UCSD-AML1 (cell line): ENCODE measurements around the gene AFF2.

Experiments
- DNase-seq: peaks from one replicate; lab custom pipeline; 2025; ENCODE audit not compliant: unreplicated experiment; lab: John Stamatoyannopoulos, UW

AFF2 gene

DNA sequence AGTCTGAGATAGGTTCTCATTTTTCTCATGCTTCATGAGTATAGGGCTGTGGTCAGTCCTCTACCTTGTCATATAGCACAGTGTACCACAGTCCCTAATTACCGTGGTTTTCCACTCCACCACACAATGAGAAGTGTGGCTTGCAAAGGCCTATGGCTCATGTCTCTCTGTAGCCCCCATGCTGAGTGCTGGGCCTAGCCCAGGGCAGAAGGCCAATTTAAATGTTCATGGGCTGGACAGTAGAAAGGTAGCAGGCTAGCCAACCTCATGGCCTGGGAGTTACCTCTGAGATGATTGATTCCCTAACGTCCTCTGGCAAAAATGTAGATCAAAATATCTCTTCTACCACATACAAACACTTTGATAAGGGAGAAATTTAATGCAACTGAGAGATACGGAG, 222.5 kb downstream of the AFF2 start:
- no peak for DNase-seq

DNA sequence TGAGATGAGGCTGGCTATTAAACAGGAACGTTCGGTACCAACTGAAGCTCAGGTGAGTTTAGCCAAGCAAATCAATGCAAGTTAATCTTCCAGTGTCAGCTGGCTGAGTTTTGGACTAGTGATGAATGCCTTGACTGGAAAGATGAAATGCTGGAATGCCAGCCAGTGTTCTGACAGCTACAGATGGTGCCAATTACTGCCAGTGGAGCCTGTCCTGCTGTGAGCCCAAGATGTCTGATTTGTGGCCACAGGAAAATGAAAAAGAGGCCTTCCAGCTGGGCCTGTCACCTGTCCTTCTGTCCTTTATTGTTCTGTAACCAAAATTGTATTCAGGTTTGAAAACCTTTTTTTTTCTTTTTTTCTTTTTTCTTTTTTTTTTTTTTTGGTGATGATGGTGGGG, 223.1 kb downstream of the AFF2 start:
- no peak for DNase-seq

DNA sequence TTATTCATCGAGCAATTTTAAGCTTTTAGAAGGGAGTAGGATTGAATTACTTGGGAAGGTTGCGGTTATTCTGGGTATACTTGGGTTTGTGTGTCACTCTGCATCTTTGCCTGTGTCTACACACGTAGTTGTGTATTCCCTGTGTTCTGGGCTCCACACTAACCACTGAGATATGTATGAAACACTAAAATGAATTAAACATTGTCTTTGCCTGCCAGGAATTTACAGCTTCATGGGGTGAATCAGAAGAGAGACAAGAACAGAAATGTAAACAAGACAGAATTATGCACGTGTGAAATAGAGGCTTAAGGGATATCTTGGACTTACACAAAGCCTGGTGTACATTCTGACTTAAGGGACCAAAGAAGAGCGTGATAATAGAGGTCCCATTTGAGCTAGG, 228.5 kb downstream of the AFF2 start:
- no peak for DNase-seq

DNA sequence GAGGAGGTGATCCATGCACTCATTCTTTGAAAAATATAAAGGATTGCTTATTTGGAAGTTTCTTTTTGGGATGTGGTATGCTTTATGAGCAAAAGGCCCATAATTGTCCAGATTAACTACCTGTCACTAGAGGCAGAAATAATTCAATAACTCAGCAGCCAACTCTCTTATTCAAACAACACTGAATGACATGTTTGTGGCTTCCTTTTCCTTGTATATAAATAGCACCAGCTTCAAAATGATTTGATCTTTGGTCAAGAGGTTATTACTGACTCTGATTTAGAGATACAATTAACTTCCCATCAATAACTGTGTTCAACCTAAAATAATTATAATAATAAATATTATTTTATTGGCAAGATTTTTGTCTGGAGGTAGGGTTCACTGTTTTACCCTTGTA, 232.3 kb downstream of the AFF2 start:
- DNase-seq: no peak

DNA sequence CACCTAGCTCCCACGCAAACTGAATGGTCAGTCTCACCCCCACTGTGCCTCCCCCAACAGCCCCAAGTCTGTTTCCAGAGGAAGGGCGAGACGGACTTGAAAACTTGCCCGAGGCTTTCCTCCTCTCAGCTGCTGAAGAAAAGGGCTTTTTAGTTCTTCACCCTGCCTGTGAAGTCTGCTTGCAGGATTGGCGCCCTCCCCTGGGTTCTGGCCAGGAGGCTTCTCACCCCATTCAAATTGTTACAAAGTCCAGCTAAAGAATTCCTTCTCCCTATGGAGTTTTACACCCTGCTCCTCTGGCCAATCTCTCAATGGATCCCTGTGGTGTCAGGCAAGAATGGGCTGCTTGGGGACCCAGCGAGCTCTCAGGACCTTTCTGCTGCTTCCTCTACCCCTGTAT, 241.0 kb downstream of the AFF2 start:
- no peak for DNase-seq

DNA sequence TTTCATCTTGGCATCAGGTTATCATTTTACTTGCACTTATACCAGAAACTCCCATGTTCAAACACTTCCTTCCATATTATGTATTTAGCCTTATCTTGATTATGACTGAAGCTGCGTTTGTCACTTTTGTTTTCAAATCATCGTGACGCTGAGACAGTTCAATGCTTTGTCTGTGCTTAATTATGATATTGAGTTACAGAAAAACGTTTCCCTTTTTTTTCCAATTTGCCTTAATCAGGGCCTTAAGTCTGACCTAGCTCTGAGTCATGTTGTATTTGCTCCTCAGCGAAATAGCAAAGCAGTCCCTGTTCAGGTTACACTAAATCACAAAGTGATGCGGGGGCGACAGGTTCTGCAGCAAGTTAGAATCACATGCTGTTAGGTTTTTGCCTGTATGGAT, 254.7 kb downstream of the AFF2 start:
- no peak for DNase-seq

DNA sequence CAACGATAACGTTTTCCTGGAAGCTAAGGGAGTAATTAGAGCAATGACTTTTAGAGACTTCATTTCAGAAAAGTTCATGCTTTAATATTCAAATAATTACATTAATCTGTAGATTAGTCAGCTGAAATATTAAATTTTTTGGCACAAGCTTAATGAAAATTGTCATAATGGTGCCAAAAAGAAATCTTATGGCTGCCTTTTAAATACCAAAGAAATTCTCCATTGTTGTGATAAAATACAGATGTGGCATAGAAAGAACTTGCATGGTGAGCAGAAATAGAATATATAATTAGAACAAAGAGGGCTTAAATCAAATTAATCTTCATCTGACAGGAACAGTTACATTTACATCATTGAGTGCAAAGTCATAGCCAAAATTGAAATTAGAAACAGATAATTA, 263.5 kb downstream of the AFF2 start:
- DNase-seq: no peak

DNA sequence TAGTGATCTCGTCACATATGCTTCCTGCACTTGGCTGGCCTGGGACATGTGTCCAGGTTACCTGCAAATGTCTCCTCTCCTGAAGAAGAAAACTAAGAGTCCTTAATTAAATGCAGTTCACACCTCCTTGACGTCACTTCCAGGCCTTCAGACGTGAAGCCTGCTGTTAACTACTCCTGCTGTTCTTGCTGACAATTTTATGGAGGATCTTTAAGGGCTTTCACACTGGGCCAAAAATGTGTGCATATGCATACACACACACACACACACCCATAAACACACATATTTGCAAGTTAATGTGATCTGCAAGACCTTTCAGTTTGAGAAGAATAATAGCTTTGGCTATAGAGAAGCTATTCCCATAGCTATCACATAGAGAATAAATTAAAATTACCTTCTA, 267.9 kb downstream of the AFF2 start:
- no peak for DNase-seq

DNA sequence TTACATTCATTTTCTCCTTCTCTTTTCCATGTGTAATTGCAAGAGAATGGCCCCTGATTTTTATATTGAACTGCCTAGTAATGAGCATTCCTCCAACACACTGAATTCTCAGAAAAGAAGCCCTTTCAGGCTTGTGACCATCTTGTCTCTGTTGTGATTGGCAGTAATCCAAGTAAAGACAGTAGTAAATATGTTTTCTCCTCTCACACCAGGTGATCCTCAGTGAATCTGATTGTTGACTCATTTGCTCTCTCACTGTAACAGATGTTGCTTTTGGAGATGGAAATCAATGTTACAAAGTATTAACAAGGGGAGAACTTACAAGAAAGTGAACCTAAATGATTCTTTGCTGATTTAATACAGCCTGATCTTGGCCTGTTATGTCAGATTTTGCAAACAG, 271.0 kb downstream of the AFF2 start:
- DNase-seq: no peak

DNA sequence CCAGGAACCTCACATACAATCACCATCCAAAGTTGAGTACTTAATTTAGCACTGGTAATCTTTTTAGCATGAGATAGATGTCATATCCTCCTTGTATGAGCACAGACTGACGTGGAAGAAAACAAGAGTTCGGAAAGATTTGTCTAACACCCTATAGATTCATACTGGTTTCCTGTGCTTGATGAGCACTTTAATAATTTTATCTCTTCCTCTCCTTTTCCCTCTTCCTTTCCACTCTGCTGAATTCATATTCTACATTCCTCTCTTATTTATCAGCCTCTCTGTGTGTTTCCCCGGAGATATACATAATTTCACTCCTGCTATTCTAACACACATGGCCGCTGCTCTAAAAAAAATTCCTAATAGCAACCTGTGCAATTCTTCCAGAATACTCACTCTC, 273.9 kb downstream of the AFF2 start:
- DNase-seq: no peak

DNA sequence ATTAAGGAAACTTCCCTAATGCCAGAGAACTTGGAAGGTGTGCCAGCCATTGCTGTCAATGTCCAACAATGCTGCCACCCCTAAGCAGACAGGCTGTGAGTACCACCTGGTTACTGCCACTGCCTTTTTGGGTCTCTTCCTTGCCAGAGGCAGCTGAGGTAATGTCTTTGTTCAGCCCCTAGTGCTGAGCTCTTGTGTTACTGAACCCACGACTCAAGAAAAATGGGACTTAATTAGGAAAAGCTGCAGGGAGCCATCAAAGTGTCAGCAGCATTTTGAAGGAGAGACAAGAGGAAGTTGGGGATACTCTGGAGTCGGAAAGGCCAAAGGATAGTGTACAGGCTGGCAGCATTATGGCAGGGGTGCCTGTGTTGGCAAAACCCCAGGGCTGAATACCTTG, 283.7 kb downstream of the AFF2 start:
- DNase-seq: no peak

DNA sequence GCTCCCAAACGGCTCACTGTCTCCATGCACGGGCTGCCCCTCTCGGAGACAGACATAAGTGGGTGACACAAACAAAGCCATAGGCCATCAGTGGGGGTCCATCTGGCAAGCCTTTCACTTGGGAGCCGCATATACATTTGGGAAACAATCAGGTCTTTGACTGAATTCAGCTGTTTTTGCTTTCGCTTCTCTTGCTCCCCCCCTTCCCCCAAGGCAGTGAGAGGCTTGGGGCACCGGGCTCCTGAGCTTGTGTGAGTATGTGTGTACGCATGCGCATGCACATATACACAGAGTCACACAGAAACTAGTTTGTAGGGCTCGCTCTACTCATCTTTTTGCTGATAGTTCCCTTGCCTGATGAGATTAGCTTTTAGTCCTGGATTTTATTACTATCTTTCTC, 284.4 kb downstream of the AFF2 start:
- no peak for DNase-seq

DNA sequence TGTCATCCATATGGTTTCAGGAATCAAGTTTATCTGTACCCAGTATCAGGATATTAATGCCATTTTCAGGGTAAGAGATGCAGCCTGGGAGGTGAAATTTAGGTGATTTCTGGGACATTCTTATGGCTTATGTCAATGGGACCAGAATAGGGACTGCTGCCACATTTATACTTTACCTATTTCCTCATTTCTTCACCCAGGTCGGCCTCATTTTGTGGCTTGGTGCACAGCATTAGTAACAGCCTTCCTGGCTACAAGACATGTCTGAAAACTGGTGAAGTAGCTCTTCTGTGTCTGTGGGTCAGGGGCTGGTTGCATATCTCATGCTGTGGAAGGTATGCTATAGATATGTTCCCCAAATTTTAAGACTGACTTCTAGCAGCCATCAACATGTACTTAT, 284.8 kb downstream of the AFF2 start:
- no peak for DNase-seq

DNA sequence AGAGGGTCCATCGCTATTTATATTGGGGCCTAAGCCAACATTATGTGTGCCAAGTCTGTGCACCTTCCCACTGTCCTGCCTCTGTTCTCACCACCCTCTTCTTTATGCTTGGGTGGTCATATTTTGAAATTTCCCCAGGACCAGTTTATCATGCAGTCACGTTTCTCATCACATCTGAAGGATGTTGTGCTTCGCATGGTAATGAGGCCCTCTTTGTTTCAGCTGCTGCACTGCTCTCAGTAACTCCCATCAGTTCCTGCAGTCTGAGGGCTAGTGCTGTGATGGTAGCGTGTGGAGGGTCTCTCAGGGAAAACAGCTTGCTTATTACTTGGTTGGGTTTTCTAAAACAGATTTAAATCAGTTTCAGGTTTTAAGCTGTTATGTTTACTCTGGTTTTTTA, 288.0 kb downstream of the AFF2 start:
- DNase-seq: no peak

DNA sequence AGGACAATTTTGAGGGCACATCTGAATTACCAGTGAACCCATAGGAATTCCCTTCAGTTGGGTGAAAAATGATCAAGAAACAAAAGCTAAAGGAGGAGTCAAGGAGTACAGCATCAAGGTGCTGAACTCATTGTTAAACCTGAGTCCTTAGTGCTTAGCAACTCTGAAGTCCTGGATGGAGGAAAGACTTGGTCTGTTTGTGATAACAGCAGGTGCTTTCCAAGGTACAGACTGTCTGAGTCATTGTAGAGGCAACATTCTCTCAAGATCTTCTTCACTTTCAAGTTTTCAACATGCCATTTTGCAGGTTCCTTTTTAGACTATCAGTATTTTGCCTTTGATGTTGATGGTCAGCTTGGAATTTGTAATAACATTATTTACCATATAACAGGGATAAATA, 293.9 kb downstream of the AFF2 start:
- no peak for DNase-seq

DNA sequence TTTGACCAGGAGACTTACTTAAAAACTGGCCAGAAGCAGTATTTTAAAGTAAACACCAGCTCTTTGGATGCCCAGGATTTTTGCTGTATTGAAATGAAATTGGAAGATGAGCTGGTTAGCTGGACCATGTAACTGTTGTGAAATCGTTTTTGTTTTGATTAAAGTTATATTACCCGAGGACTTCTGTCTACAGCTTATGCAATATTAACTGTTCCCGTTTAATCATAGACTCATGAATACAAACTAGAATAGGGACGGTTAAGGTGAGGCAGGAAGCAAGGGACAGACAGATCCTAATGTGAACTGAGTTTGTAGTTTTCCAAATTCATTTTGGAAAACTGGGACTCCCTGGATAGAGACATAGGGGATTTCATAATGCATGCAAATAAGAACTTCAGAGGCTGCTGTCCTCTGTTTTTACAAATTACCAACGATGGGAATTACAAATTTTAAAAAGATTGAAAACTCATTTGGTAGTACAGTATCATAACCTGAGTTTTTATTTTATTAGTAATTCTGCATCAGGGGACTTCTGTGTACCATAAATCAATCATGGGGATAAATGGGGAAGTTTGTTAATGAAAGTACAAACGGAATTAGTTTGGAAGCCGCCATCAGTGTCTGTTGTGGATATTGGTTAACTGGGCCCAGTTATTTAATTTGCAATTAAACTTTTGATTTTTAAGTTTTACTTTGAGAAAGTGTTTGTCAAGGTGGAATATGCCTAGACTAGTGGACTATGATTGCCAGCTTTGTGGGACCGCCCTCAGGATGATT, 304.4 kb downstream of the AFF2 start:
- no peak for DNase-seq

DNA sequence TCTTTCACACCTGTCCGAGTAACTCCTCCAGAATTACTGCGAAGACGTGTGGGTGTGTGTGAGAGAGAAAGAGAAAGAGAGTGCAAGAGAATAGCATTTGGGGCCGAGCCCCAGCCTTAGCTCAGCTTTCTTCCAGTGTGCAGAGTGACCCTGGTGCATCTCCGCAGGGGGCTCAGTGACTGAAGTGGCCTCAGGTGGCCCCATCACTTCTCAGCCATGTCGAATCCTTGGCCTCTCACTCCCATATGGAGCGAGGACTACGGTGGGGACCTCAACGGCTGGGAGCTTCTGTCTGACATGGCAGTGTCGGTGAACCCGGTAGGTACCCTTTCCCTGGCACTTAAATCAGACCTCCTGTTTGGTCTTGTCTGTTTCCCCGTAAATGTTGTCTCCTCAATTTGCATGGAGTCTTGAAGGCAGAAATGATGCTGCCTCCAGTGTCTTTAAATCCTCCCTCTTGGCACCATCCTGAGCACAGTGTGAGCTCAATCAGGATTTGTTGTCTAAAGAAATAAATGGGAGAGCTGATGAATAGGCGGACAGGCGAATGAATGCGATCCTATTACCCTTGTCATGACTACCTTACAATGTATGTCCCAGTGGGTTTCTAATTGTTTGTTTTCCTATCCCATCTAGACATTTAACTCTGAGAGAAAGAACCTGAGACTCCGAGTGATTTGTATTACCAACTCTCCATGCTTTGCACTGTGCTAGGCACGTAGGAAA, 305.9 kb downstream of the AFF2 start:
- no peak for DNase-seq

DNA sequence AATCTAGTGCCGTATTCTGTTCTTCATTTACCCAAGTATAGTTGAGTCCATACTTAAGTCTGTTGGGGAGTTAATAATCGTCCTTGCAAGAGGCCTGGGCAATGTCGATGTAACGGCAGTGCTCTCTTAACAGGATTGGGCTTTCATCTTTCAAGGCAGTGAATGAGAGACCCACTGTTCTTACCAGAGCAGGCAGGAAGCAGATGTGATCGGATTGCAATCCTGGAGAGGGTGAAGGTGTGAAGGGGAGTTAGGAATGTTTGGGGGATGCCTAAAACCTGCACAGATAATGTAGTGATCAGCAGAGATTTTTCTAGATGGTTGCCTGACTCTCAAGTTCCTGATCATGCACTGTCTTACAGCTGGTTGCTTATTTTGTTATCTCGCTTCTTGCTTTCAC, 308.4 kb downstream of the AFF2 start:
- DNase-seq: no peak

DNA sequence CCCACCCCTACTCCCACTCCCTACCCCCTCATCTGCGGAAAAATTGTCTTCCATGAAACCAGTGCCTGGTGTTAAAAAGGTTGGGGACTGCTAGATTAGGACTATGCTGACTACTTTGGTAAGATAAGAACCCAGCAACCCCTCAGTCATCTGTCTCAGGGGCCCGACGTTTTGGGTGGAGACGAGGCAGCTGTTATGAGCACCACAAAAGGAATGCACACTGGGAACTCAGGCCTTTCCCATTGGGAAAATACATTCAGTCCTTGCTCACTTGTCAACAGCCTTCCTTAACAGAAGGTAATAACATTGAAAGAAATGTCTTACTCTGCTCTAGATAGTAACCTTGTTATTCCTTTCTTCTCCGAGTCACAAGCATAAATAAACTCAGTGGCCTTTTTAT, 310.8 kb downstream of the AFF2 start:
- DNase-seq: no peak

DNA sequence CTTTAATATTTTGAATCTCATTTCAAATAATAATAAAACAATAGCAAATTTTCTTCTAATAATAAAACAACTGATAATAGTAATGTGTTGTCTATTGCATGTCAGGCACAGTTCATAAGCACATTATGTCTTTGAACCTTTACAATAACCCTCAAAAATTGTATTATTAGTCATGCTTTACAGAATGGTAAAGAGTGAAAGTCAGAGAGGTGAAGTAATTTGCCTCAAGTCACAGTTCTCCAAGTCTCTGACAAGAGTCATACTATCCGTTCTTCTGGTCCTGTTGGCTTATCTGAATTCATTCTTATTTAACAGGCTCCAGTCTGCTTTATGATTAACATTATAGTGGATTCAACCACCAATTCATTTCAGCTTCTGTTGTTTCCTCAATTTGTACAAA, 313.0 kb downstream of the AFF2 start:
- DNase-seq: no peak

DNA sequence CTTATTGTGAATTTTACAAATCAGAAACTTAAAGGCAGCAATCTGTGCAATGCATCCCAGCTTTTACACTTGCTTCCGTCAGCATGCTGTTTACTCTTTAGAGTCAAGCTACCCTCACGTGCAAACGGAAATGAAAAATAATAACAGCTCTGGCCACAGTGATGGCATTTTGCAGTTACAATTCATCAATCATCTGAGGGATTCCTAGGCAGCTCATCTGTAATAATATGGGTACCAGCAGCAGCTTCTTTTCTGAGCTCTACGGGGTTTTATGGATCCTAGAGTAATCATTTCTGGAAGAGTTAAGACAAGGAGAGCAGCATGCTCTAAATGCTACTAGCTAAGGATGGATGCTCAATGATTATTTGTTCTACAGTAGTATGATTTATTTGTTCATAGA, 313.6 kb downstream of the AFF2 start:
- DNase-seq: no peak

DNA sequence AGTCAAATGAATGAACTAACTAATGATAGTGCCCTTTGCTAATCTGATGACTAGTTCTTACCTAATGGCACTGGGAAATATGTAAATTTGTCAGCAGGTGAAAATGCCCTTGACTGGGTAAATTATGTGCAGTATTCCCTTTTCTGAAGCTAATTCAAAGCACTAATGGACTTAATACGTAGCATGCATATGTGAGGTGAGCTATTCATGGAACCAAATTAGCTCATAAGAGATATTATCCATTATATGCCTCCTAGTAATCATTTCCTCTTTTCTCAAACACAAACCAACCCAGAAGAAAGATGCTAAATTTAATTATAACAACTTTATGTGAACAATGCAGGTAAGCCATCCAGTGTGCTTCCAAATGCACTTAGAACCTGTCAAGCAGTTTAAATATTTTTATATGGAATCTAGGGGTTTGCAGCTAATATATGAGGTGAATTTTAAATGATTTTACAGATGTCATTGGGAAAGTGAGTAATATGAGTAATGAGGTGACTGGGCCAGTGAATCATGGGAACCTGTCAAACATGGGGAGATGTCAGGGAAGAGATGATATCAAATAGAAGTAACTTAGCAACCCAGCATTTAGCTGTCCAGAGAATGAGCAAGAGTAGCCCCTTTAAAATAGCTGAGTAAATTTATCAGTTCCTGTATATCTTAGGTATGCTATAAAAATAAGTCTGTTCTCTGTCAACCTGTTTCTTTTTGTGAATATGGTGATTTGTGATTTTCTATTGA, 315.0 kb downstream of the AFF2 start:
- no peak for DNase-seq
